SW480 (cell line): ENCODE data around the gene NUDT3.

Source experiments
- DNase-seq: peaks from one replicate; pipeline ENCODE4 v3.0.0-alpha.2; 2016; ENCODE audit warnings: low spot score

Gene NUDT3

DNA sequence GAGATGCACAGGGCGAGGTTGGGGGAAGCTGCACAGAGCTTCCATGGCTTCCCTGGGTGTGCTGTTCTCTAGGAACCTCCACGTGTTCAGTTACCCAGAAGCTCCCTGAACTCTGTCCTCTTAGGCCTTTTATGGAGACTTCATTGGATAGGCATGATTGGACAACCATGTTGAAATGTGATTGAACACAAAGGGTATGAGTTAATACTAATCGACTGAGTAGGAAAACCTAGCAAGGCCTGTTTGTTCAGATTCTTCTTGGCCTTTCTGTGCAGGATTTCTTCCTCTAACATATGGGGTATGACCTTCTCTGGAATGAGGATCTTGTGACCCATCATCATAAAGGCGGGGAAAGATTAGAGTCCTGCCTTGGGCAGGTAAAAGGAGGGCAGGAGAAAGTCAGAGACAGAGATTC is 73.0 kb downstream of the NUDT3 start:
- DNase-seq, result no peak

DNA sequence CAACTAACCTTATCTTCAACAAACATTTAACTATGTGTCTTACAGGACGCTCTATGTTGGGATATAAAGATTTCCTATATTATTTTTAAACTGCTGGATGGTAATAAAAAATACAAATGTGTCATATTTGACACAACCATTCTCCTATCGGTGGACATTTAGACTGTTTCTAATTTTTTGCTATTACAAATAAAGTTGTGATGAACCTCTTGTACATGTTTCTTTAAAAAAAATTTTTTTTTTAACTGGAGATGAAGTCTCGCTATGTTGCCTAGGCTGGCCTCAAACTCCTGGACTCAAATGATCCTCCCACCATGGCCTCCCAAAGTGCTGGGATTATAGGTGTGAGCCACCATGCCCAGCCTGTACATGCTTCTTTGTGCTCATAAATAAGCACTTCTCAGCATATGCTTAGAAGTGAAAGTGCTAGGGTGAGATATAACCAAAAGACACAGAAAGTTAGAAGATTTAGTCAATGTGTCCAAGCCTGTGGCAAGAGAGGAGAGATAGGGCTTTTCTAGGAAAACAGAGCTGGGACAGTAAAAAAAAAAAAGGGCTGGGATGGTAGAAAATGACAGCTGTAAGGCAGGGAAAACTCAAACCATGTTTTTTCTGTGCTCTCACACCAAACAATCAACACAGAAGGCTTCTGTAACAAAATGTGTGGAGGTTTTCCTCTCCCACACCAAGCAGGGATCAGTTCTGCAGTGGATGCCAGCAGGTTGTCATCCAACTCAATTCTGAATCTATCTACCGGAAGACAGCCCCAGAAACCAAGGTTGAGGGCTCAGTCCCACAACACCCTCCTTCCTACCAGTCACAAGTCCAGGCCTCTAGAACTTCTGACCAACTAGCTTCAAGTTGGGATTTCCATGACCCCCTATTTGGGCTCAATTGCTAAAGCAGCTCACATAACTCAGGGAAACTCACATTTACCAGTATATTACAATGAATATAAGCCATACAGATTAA is 73.7 kb downstream of the NUDT3 start:
- DNase-seq, result no peak

DNA sequence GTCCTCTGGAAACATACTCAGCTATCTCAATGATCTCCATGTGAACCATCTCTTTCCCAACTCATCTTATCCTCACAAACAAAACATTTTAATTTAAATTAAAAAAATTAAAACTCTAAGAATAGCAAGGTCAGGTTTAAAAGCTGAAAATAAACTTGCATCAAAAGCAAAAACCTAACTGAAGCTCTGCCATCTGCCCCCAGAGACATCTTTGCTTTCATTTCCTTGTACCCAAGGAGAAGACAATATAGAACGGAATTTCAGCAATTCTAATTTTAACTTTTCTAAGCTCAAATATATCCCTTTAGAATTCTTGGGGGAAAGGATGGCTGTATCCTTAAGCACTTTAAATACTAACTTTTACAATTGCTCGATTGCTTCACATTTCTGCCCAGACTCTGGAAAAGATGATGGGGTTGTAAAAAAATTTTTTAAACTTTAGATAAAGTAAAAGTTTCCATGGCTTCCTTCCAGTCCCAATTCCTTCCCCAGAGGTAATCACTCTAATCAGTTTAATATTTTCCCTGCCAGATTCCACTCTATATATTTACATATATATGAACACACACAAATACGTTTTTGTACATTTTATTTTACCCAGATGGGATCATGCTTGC is 74.5 kb downstream of the NUDT3 start:
- no peak for DNase-seq

DNA sequence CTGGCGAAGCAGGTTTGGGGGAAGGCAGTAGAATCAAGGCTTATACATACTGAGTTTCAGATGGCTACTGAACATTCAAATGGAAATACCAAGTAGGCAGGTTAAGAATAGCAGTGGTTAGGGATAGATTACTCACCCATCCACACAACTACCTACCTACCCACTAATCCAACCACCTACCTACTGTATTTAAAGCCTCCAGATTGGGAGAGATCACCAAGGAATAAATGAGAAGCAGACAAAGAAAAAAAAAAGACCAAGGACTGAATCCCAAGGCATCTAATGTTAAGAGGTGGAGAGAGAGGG is 75.3 kb downstream of the NUDT3 start:
- DNase-seq, result no peak

DNA sequence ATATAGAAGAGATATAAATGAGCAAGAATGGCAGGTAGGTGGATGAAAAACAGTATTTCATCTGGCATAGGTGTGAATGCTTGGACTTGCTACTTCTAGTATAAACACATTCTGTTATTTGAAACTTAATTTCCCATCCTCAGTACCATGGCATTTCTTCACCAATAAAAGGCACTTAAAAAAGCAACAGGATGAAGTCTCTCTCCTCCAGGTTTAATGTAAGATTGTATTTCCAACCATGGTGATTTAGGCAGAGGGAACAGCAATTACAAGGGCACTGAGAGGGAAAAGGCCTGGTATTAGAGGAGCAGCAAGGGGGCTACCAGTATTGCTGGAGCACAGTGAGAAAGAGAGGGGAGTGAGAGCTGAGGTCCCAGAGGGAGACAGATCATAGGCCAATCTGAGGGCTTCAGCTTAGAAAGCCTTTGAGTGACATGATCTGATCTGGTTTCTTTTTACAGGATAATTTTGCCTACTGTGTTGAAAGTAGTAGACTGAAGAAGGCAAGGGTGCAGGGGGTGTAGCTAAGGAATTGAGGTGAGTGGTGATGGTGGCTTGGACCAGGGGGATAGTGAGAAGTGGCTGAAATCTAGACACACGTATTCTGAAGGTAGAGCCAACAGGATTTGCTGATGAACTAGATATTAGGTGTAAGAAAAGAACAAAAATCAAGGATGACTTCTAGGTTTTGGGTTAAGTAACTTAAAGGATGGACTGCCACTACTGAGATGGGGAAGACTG is 75.9 kb downstream of the NUDT3 start:
- no peak for DNase-seq

DNA sequence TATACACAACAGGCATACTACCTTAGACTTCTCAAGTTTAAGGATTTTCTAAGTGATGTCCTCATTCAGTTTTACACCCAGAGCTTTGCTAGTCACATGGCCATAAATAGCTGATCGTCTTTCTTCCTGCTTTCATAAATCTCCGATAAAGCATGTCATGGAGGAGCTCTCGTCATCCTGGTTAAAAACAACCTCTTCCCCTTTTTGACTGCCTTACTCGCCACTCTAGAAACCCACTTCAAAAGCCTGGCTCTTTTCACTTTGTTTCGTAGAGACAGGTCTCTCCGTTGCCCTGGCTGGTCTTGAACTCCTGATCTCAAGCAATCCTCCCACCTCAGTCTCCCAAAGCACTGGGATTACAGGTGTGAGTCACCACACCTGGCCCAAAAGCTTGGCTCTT is 76.7 kb downstream of the NUDT3 start:
- DNase-seq, result no peak

DNA sequence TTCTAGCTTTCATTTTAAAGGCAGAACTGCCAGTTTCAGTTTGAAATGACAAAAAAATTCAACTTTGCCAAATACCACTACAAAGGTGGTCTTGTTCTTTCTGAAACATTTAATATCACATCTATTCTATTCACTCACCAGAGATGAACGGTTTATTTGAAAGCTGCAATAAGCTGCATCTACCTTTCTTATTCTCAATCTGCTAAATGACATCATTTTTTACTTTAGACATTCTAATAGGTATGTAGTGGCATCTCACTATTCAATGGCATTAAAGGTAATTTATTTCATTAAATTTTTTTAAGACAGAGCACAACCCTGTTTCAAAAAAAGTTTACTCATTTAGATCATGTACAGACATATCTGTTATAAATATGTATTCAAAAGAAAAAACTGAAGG is 77.2 kb downstream of the NUDT3 start:
- no peak for DNase-seq

DNA sequence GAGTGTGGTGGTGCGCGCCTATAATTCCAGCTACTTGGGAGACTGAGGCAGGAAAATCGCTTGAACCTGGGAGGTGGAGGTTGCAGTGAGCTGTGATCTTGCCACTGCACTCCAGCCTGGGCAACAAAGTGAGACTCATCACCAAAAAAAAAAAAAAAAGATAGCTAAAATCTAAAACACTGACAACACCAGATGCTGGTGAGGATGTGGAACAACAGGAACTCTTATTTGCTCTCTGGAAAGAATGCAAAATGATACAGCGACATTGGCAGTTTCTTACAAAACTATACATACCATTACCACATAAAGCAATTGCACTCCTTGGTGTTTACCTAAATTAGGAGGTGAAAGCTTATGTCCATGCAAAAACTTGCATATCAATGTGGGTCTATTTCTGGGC is 80.2 kb downstream of the NUDT3 start:
- DNase-seq, result no peak

DNA sequence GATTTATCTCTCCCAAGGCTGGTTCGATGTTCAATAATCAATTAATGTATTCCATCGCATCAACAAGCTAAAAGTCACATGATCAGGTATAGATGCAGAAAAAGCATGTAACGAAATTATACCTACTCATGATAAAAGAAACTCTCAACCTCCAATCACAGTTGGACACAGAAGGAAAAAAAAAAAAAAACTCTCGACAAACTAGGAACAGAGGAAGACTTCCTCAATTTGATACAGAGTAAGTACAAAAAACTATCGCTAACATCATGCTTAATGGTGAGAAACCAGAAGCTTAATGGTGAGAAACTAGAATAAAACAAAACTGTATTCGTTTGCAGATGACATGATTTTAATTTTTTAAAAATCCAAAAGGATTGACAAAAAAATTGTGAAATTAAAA is 81.7 kb downstream of the NUDT3 start:
- no peak for DNase-seq

DNA sequence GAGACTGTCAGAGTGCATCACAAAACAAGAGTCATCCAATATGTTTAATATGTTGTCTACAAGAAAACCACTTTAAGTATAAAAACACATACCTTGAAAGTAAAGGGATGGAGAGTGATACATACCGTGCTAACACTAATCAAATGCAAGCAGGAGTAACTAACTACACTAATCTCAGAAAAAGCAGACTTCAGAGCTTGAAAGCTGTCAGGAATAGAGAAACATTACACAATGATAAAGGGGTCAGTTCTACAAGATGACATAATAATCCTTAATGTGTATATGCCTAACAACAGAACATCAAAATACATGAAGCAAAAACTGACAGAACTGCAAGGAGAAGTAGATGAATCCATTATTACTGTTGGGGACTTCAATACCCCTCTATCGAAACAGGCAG is 84.0 kb downstream of the NUDT3 start:
- DNase-seq, result no peak

DNA sequence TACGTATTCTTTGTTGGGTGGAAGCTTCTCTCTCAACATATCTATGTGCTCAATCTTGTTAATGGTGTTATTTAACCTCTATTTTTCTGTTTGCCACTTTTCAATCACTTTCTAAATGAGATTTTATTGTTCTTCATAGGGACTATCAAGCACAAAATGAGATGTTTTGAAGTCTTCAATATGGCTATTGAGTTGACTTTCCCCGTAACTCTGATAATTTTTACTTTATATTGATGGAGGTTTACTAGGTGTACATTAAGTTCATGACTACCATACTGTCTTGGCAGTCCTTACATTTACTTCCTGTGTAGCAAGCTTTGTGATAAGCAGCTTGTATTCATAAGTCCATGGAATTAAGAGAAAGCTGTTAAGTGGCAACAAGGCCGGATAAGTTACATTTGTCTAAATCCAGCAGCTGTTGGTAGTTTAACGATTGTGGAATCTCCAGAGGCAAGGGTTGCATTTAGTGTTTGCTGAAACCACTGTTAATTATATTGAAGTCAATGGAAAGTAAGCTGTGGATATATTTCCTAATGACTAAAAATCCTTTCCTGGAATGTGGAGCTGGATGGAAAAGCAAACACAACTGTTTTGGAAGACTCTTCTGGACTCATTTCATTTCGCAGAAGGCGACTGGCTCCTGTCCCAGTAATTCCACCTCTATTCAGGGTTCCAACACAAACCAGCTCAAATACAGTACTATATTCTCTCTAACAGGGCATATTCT is 86.3 kb downstream of the NUDT3 start:
- DNase-seq, result no peak

DNA sequence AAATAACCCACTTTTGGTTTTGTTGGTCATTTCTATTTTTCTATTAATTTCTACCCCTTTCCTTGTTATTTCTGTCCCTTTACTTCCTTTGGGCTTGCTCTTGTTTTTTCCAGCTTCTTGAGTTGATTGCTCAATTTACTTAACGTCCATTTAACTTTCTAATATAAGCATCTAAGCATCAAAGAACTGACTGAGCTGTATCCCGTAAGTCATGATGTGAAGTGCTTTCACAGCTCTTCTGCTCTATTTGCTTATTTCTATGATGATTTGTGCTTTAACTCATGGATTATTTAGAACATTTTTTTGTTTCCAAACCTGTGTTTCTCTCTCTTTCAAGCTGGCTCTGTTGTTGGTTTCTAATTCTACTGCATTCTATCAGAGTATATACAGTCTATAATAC is 87.0 kb downstream of the NUDT3 start:
- no peak for DNase-seq

DNA sequence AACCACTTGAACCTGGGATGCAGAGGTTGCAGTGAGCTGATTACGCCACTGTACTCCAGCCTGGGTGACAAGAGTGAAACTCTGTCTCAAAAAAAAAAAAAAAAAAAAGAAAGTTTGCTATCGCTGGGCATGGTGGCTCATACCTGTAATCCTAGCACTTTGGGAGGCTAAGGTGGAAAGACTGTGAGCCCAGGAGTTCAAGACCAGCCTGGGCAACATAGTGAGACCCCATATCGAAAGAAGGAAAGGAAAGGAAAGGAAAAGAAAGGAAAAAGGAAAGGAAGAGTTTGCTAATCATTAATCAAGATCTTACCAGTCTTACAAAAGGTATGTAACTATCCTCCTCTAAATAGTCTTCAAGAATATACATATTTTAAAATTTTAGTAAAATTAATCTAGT is 88.3 kb downstream of the NUDT3 start:
- DNase-seq, result no peak

DNA sequence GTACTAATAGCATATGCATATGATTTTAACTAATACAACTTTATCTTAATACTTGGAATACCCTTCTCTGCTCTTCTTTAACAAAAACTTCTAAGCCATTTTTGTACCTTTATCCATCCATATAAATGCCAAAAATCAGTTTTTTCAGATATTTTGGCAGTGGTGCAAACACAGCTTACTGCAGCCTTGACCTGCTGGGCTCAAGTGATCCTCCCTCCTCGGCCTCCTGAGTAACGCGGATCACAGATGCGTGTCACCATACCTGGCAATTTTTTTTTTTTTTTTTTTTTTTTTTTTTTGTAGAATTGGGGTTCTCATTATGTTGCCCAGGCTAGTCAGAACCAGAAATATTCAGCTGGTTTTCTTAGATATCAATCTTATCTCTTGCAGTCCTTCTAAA is 89.5 kb downstream of the NUDT3 start:
- DNase-seq, result no peak

DNA sequence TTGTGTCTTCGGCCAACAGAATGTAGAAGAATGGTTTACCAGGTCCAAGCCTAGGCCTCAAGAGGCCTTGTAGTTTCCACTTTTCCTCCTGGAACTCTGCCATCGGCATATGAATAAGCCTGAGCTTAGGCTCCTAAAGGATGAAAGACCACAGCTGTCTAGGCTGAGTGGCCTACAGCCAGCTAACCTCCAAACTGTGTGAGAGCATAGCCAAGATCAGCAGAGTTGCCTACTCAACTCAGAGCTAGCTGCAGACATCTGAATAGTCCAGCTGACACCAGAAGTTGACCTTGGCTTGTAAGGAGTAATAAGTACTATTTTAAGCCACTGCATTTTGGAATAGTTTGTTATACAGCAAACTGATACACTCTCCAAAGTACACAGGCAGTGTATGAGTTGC is 91.1 kb downstream of the NUDT3 start:
- no peak for DNase-seq

DNA sequence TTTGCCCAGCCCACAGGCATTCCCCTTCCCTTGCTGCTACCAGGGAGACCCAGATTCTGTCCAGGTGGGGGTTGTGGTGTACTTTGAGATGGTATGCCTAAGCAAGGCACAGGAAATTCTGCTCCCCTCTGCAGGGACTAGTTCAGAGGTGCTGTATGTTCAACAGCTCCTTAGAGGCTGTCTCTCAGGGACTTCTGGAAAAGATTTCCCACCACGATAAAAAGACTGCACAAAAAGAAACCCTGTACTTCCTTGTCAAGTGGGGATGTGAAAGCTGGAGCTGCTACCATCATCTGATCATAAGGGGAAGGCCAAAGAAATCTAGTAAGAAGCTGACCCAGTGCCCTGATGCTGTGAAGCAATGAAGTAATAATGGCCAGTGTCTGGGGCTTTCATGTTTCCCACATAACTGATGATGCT is 92.1 kb downstream of the NUDT3 start:
- no peak for DNase-seq

DNA sequence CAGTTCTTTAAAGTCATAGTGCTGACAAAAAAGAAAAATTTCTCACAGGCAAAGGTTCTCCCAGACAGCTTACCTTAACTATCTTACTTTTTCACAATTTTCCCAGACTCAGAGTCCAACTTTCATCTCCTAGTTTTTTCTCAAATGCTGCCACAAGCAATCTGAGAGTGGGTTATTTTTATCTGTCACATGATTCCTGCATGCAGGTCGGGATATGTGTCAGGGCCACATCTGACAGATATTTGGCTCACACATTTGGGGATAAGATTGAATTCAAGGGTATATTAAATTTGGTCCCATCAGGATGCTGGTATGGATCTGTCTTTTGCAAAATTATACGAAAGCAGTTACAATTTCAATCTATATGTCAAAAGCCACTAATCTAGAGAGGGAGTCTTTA is 93.5 kb downstream of the NUDT3 start:
- DNase-seq, result no peak

DNA sequence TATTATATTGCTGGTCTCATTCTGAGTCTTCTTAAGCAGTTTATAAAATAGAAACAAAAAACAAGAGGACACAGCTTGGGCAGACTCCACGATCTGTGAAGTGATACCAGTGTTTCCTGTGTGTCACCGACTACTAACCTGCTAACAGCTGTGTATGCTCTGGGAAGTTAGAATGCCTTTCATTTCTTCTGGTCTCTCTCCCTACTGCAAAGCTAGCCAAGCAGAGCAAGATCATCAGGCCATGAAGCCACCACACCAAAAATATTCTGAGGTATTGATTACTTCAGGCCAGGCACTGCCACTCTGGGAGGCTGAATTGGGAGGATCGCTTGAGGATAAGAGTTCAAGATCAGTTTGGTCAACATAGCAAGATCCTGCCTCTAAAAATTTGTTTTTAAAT is 96.7 kb downstream of the NUDT3 start:
- no peak for DNase-seq

DNA sequence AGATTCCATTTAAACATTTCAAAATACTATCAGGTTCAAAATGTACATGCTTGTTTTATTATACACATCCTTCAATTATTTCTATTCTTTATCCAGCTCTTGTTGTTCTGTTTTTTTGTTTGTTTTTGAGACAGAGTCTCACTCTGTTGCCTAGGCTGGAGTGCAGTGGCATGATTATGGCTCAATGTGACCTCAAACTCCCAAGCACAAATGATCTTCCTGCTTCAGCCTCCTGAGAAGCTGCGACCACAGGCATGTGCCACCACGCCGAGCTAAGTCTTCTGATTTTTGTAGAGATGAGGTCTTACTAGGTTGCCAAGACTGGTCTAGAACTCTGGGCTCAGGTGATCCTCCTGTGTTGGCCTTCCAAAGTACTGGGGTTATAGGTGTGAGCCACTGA is 99.5 kb downstream of the NUDT3 start:
- no peak for DNase-seq

DNA sequence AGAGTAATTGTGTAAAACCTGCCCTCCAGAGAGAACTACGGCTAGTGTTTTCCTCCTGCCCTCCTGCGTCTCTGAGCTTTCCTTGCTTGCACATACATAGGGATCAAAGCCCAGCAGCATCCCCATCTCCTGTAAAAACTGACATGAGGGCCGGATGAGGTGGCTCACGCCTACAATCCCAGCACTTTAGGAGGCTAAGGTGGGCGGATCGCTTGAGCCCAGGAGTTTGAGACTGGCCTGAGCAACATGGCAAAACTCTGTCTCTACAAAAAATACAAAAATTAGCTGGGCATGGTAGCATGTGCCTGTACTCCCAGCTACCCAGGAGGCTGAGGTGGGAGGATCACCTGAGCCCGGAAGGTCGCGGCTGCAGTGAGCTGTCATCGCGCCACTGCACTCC is 103.3 kb downstream of the NUDT3 start:
- no peak for DNase-seq

DNA sequence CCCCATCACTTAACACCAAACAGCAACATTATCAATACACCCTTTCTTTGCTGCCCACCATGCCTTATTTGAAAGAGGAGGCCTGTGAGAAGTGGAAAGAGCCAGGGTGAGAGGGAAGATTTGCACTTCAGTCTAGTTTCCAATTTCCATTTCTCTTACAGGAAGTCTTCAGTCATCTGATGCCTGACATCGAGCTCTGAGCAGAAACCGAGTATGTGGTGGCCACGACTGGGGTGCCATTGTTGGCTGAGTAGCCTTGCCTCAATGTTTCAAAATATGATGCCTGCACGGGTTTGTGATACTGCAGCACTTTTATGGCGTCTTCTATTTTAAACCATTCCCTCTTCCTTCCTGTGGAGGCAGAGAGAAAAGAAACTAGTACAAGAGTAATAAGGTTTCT is 103.9 kb downstream of the NUDT3 start:
- no peak for DNase-seq

DNA sequence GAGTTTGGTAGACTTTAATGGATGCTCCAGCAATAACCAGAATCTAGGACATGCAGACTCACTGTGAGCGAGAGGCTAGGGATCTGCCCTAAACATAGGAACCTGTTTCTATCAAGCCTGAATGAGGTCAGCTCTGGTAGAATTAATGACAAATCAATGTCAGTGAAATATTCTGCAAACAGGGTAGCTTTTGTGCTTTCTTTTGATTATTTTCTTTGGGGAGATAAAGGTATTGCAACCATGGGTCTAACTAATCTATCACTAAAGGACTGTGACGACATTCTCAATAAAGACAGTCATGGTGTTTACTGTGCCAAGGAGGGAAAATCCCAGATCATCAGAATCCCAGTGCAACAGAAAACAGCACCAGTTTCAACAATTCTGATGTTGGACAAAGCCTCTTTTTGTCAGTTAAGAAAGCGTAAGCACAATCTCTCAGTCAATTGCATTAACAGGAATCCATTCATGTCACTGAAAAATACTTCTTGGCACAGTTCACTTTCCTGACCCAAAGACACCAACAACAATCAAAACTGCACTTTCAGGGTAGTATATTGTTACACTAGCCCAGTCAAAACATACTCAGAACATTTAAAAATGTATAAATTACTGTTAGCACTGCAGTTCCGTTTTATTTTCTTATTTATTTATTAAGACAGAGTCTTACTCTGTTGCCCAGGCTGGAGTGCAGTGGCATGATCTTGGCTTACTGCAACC is 106.9 kb downstream of the NUDT3 start:
- no peak for DNase-seq
